Glutamatergic neuron (in vitro differentiated cells): ENCODE measurements around the gene CAP2. TPM values are rescaled to one million over a fixed set of nuclear protein-coding genes. Genes with fewer than 3 reads are reported as not detected.
"Not testable (repeated sequence)": the region's sequence is repeated elsewhere in the genome, so short reads cannot be mapped to it uniquely, and the experiment has no call there.

Source experiments
- DNase-seq: peaks from one replicate; pipeline ENCODE4 v3.0.0; 2022
- H3K27ac Mint-ChIP-seq: one replicate; pipeline ENCODE4 v1.8.0; 2020; ENCODE audit warnings: mild to moderate bottlenecking, mixed read lengths, inconsistent platforms; ENCODE audit not compliant: unreplicated experiment
- H3K27me3 Mint-ChIP-seq: one replicate; pipeline ENCODE4 v1.8.0; 2020; ENCODE audit warnings: mild to moderate bottlenecking, moderate library complexity, mixed read lengths, inconsistent platforms; ENCODE audit not compliant: unreplicated experiment
- H3K36me3 Mint-ChIP-seq: one replicate; pipeline ENCODE4 v1.8.0; 2020; ENCODE audit warnings: mild to moderate bottlenecking, mixed read lengths, inconsistent platforms; ENCODE audit not compliant: unreplicated experiment
- H3K4me1 Mint-ChIP-seq: one replicate; pipeline ENCODE4 v1.8.0; 2020; ENCODE audit warnings: mild to moderate bottlenecking, low read depth, mixed read lengths, inconsistent platforms; ENCODE audit not compliant: unreplicated experiment
- H3K4me3 Mint-ChIP-seq: one replicate; pipeline ENCODE4 v1.8.0; 2020; ENCODE audit warnings: mild to moderate bottlenecking, mixed read lengths, inconsistent platforms; ENCODE audit not compliant: unreplicated experiment
- H3K9me3 Mint-ChIP-seq: one replicate; pipeline ENCODE4 v1.8.0; 2020; ENCODE audit warnings: mild to moderate bottlenecking, moderate library complexity, mixed read lengths, inconsistent platforms; ENCODE audit not compliant: unreplicated experiment
- CTCF ChIP-seq: fragments of 200-600 bp; sonication (generic); IDR thresholded peaks from one replicate; pipeline ENCODE4 v1.5.0; 2021; ENCODE audit not compliant: partially characterized antibody, unreplicated experiment
- total RNA-seq: library from RNA; stranded (reverse); fragmentation: NEBNext Ultra II Directional; extraction: Animal tissue kit (Norgen Biotek cat#: 25700); gene quantifications from one replicate; pipeline ENCODE4 v1.2.1, GENCODE V29; 2021; ENCODE audit not compliant: unreplicated experiment

The CAP2 gene
- total RNA-seq, 1 donor from 2014 or later = 24.4 TPM

GRCh38 chr6:17585766-17586490 lies 192.5 kb downstream of the CAP2 start:
- H3K4me3 Mint-ChIP-seq = no peak overlapping the region
- H3K27me3 Mint-ChIP-seq = peaks cover 5% of the 10 kb centered on the region
- H3K27ac Mint-ChIP-seq = no peak overlapping the region
- TF ChIP-seq CTCF = peak; percentile 32
- H3K36me3 Mint-ChIP-seq = peaks cover 5% of the 10 kb centered on the region
- no peak for DNase-seq
- H3K4me1 Mint-ChIP-seq = peaks cover 9% of the 10 kb centered on the region
- H3K9me3 Mint-ChIP-seq = peaks cover 4% of the 10 kb centered on the region

DNA sequence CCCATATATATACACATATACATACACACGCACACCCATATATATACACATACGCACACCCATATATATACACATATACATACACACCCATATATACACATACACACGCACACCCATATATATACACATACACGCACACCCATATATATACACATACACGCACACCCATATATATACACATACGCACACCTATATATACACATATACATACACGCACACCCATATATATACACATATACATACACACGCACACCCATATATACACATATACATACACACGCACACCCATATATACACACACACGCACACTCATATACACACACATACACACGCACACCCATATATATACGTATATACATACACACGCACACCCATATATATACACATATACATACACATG lies 193.2 kb downstream of the CAP2 start:
- H3K4me1 Mint-ChIP-seq, H3K9me3 Mint-ChIP-seq, H3K36me3 Mint-ChIP-seq, H3K27me3 Mint-ChIP-seq, DNase-seq, H3K27ac Mint-ChIP-seq, H3K4me3 Mint-ChIP-seq: not testable (repeated sequence)

- Mint-ChIP-seq H3K27ac (no peak overlapping the region), H3K36me3 (no peaks in the 10 kb centered on the region), H3K4me1 (peaks cover 9% of the 10 kb centered on the region), H3K27me3 (peaks cover 5% of the 10 kb centered on the region), H3K9me3 (no peaks in the 10 kb centered on the region), H3K4me3 (no peak overlapping the region)
- no peak for TF ChIP-seq CTCF
- no peak for DNase-seq
Observed at GRCh38 chr6:17588011-17588410, 194.6 kb downstream of the CAP2 start.

DNA sequence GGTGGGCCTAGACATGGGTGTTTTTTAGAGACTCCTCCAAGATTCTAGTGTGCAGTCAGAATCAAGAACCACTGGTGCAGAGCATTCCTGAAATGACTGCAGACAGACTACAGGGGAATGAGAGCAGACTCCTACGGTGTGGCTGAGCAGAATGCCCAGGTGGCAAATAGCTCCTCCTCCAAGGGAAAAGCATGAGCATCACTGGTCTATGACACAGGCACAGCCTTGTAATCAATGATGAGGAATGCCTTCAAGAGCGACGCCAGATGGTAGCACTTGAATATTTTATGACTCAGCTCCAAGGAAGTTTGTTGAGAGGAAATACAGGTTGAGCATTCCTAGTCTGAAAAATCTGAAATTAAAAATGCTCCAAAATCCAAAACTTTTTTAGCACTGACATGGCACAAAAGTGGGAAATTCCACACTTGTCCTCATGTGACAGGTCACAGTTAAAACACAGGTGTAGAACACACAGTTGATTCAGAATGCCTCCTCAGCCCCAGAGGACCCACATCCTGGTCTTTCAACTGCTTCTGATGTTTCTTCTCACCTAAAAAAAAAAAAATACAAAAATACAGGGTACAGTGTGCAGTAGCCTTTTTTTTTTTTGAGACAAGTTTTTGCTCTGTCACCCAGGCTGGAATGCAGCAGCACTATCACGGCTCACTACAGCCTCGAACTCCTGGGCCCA lies 196.2 kb downstream of the CAP2 start:
- Mint-ChIP-seq H3K27ac (peak overlapping the region; percentile 64), H3K4me3 (no peak overlapping the region), H3K36me3 (no peaks in the 10 kb centered on the region), H3K4me1 (peaks cover 9% of the 10 kb centered on the region), H3K27me3 (peaks cover 6% of the 10 kb centered on the region), H3K9me3 (peaks cover 2% of the 10 kb centered on the region)
- DNase-seq = no peak
- TF ChIP-seq CTCF = no peak

DNA sequence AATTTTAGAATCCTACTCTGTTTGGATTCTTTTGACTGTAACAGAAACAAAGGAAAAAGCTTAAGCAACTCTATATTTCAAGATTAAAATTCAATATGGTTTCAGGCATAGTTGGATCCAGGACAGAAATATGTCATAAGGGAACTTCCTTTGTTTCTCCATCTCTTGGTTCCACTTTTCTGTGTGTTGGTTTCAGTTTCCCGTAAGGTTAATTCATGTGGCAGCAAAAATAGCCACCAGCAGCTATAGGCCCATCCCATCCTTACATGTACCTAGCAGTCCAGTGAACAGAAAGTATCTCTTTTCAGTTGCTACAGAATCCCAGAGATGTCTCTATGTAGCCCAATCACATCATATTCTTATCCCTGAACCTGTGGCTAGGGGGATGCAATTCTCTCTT lies 197.9 kb downstream of the CAP2 start:
- H3K27ac Mint-ChIP-seq = no peak overlapping the region
- DNase-seq = no peak
- H3K36me3 Mint-ChIP-seq = no peaks in the 10 kb centered on the region
- H3K9me3 Mint-ChIP-seq = peaks cover 2% of the 10 kb centered on the region
- H3K4me1 Mint-ChIP-seq = peaks cover 9% of the 10 kb centered on the region
- H3K27me3 Mint-ChIP-seq = peaks cover 6% of the 10 kb centered on the region
- TF ChIP-seq CTCF = no peak
- H3K4me3 Mint-ChIP-seq = no peak overlapping the region
